Common myeloid progenitor, CD34-positive (primary cell): Measurements from ENCODE around the gene ZER1.

Source experiments
- CTCF ChIA-PET: fragments of 350-600 bp; sonication (Branson Sonifier 250); formaldehyde crosslinking; loops from one replicate; lab custom pipeline; 2021; ENCODE audit warnings: antibody characterized with exemption; lab: Charles Lee
- POLR2A ChIA-PET: fragments of 350-600 bp; sonication (Branson Sonifier 250); formaldehyde crosslinking; loops from one replicate; lab custom pipeline; 2021; ENCODE audit warnings: antibody characterized with exemption; lab: Charles Lee
- DNase-seq, 3 donors: peaks; one replicate each; pipeline versions ENCODE4 v3.0.0 to v3.0.0-alpha.2; 2013
- H3K27ac ChIP-seq, 2 experiments: 1 replicate in 1 of 2; 2 replicates in 1 of 2; pipeline ENCODE4 v1.7.0; 2013; ENCODE audit warnings: inconsistent platforms in 2 of 2, low read length in 2 of 2, mild to moderate bottlenecking in 2 of 2, low read depth in 1 of 2, moderate library complexity in 1 of 2; ENCODE audit not compliant: severe bottlenecking in 2 of 2, insufficient read depth in 1 of 2, poor library complexity in 1 of 2
- H3K27me3 ChIP-seq, 5 experiments: replicated peaks in 2 of 5; 1 replicate in 3 of 5; 2 replicates in 2 of 5; pipeline versions ENCODE4 v1.6.1 to v1.7.0; 2013; ENCODE audit warnings: low read length in 4 of 5, mild to moderate bottlenecking in 2 of 5, moderate library complexity in 2 of 5, inconsistent platforms in 1 of 5; ENCODE audit not compliant: insufficient read depth in 5 of 5, control insufficient read depth in 4 of 5
- H3K36me3 ChIP-seq, 4 experiments: 1 replicate in 2 of 4; 2 replicates in 2 of 4; pipeline versions ENCODE4 v1.6.1 to v1.7.0; 2013; ENCODE audit warnings: low read length in 3 of 4, control low read depth in 1 of 4, mild to moderate bottlenecking in 1 of 4; ENCODE audit not compliant: control insufficient read depth in 4 of 4, insufficient read depth in 4 of 4
- H3K4me1 ChIP-seq, 4 experiments: 1 replicate in 3 of 4; 2 replicates in 1 of 4; pipeline versions ENCODE4 v1.6.1 to v1.7.1; 2013; ENCODE audit warnings: low read length in 3 of 4, mild to moderate bottlenecking in 3 of 4, control low read depth in 1 of 4, inconsistent platforms in 1 of 4, moderate library complexity in 1 of 4; ENCODE audit not compliant: control insufficient read depth in 4 of 4, insufficient read depth in 4 of 4; ENCODE audit errors: control extremely low read depth in 1 of 4
- H3K4me3 ChIP-seq, 7 experiments: 1 replicate in 4 of 7; 2 replicates in 3 of 7; pipeline versions ENCODE4 v1.5.1 to v1.7.0; 2013; ENCODE audit warnings: mild to moderate bottlenecking in 7 of 7, low read length in 6 of 7, moderate library complexity in 6 of 7, inconsistent platforms in 2 of 7, low read depth in 2 of 7, control low read depth in 1 of 7; ENCODE audit not compliant: insufficient read depth in 4 of 7, control insufficient read depth in 1 of 7; ENCODE audit errors: extremely low read depth in 1 of 7
- H3K9me3 ChIP-seq, 5 experiments: 1 replicate in 4 of 5; 2 replicates in 1 of 5; pipeline versions ENCODE4 v1.6.1 to v1.7.1; 2013; ENCODE audit warnings: low read length in 4 of 5, mild to moderate bottlenecking in 2 of 5, inconsistent platforms in 1 of 5, low read depth in 1 of 5, moderate library complexity in 1 of 5; ENCODE audit not compliant: control insufficient read depth in 4 of 5, insufficient read depth in 2 of 5; ENCODE audit errors: control extremely low read depth in 1 of 5
- WGBS: methylation state at CpG from one replicate; pipeline ENCODE4 v1.1.5; 2013; ENCODE audit not compliant: insufficient coverage; 5-methylcytosine and 5-hydroxymethylcytosine counted together

The ZER1 gene

DNA sequence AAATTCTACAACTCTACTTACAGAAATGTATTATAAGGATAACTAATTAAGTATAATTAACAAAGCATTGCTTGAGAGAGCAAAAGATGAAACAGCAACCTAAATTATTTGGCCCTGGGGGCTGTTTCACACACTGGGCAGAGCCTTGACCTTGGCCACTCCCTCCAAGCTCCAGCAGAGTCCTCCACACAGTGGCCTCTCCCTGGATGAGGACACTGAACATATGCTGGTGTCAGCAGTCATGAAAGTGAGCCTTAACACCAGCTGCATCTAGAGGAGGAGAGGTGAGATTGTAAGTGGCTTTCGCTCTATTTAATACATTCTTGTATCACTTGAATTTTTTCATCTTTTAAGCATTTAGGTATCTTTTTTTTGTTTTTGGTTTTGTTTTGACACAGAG lies 24.5 kb downstream of the ZER1 start:
- Histone ChIP-seq H3K4me1 (no peaks in the 10 kb centered on the region), H3K9me3 (no peaks in the 10 kb centered on the region), H3K36me3 (peaks cover 5 to 42% (median 15%) of the 10 kb centered on the region in 4 experiments), H3K27ac (no peak overlapping the region), H3K4me3 (no peak overlapping the region), H3K27me3 (no peaks in the 10 kb centered on the region)
- ChIA-PET CTCF (interaction anchor here (0.6 to 1.2 kb wide), 2 partner anchors 14 to 87 kb away, joined by 3 to 4 read pairs; no protein-coding TSS in a partner anchor), POLR2A (no interaction called here)
- no peak for DNase-seq
- no CpG with 5 or more reads among the region's 1 CpG for WGBS

DNA sequence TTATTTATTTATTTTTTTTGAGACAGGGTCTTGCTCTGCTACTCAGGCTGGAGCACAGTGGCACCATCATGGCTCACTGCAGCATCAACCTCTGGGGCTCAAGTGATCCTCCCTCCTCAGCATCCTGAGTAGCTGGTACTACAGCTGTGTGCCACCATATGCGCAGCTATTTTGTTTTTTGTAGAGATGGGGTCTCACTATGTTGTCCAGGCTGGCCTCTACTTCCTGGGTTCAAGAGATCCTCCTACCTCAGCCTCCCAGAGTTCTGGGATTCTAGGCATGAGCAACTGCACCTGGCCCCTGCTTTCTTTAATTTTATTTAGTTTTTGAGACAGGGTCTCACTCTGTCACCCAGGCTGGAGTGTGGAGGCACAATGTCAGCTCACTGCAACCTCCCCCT lies 28.3 kb downstream of the ZER1 start:
- 80% methylated on average over 1 of the region's 1 CpG for WGBS
- H3K27me3 ChIP-seq: no peaks in the 10 kb centered on the region
- POLR2A ChIA-PET: no interaction called here

DNA sequence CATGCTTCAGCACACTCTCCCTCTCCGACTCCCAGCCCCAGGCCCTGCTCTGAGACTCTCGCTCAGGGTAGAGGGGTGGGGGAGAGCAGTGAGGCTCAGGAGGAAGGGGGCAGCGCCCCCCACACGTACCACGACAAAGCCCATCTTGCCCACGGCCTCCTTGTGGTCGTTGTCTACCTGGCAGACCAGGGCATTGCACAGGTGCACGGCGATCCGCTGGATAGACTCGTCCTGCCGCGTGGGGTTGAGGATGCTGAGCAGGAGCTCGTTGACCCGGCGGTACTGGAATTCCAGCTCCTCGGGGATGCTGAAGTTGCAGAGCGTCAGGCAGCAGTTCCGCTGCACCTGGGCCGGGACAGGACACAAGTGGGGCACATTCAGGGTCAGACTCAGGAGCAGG lies 29.3 kb downstream of the ZER1 start:
- ChIA-PET POLR2A (interaction anchor here (0.9 kb wide), 1 partner anchor 29 kb away, joined by 3 read pairs; no protein-coding TSS in a partner anchor), CTCF (no interaction called here)
- Histone ChIP-seq H3K4me3 (no peak overlapping the region), H3K27me3 (no peaks in the 10 kb centered on the region), H3K27ac (no peak overlapping the region), H3K9me3 (no peaks in the 10 kb centered on the region), H3K4me1 (no peaks in the 10 kb centered on the region), H3K36me3 (peaks cover 2 to 44% (median 25%) of the 10 kb centered on the region in 4 experiments)
- DNase-seq: no peak
- 99% methylated on average over 16 of the region's 20 CpGs for WGBS

More for the DNA sequence above, 28.3 kb downstream of the ZER1 start:
- H3K4me3 ChIP-seq: no peak overlapping the region
- H3K9me3 ChIP-seq: no peaks in the 10 kb centered on the region
- no peaks in the 10 kb centered on the region for H3K4me1 ChIP-seq
- H3K27ac ChIP-seq: no peak overlapping the region
- no peak for DNase-seq
- H3K36me3 ChIP-seq: peaks cover 5 to 45% (median 25%) of the 10 kb centered on the region in 4 experiments
- CTCF ChIA-PET: interaction anchor here (1.5 kb wide), 1 partner anchor 9 kb away, joined by 6 read pairs; no protein-coding TSS in a partner anchor

DNA sequence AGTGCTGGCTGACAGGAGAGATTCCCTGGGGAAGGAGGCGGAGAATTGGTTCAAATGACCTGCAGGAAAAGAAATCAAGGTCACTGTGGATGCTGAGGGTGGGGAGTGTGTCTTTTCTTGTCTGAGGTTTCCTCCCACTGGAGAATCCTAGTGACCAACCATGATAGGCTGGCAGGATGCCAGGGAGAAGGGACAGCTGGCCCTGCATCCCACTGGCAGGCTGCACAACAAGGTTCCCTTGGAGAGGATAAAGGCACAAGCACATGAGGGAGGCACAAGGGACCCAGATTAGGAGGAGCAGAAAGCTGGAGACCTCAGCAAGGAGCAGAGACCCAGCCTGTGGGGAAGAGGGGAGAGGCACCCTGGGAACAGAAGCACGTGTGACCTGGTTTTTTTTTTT lies 36.4 kb downstream of the ZER1 start:
- H3K27ac ChIP-seq: no peak overlapping the region
- 100% methylated on average over 2 of the region's 2 CpGs for WGBS
- H3K4me1 ChIP-seq: peaks cover 0 to 2% (median 0%) of the 10 kb centered on the region in 4 experiments
- ChIA-PET POLR2A (no interaction called here), CTCF (interaction anchor here (1.0 to 2.1 kb wide), 2 partner anchors 9 to 13 kb away, joined by 3 to 6 read pairs; no protein-coding TSS in a partner anchor)
- peaks cover 13 to 56% (median 23%) of the 10 kb centered on the region in 4 experiments for H3K36me3 ChIP-seq
- H3K4me3 ChIP-seq: no peak overlapping the region
- H3K9me3 ChIP-seq: no peaks in the 10 kb centered on the region
- H3K27me3 ChIP-seq: no peaks in the 10 kb centered on the region
- no peak for DNase-seq

DNA sequence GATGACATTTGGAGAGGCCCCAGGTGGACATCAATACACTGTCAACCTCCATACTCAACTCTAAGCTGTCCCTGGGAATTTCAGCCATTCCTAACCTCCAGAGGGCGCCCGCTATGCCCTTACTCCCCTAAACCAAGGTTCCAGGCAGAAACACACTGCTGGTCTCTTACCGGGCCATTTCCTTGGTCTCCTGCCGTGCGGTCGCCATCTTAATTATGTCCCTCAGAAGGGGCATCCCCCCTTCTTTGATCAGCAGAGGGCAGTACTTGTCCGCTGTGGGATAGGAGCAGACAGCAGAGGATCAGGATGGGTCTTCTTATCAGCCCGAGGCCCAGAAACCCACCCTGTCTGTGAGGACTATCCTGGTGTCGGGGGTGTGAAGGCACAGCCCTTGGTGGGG lies 38.5 kb downstream of the ZER1 start:
- Histone ChIP-seq H3K27me3 (no peaks in the 10 kb centered on the region), H3K4me3 (no peak overlapping the region), H3K27ac (no peak overlapping the region), H3K4me1 (peaks cover 0 to 2% (median 0%) of the 10 kb centered on the region in 4 experiments), H3K9me3 (no peaks in the 10 kb centered on the region), H3K36me3 (peaks cover 11 to 50% (median 18%) of the 10 kb centered on the region in 4 experiments)
- ChIA-PET POLR2A (interaction anchor here (0.6 kb wide), 1 partner anchor 38 kb away, joined by 3 read pairs; no protein-coding TSS in a partner anchor), CTCF (interaction anchor here (0.7 to 3.0 kb wide), 11 partner anchors 8 to 195 kb away, joined by 3 to 11 read pairs (median 5); partner anchors contain the start of genes ENDOG, SPOUT1 and ZDHHC12)
- 54% methylated on average over 9 of the region's 9 CpGs for WGBS
- peak; percentile 77 to 84 (median 79) for DNase-seq

DNA sequence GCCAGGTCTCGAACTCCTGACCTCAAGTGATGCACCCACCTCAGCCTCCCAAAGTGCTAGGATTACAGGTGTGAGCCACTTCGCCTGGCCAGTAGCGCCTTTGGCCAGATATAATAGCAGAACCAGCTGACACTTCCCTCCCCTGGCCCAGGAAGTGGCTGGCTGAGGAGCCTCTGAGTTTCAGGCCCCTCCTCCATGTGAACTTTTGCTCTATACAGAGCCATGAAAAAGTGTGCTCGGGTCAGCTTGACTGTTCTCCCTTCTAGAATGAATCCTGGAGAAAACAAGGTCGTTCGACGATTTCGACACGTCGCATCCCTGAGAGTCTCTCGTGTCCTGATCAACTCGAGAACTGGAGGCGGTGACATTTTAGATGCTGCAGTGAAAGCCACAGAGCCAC lies 39.2 kb downstream of the ZER1 start:
- ChIA-PET CTCF (interaction anchor here (0.9 to 3.0 kb wide), 9 partner anchors 8 to 97 kb away, joined by 3 to 11 read pairs (median 5); partner anchors contain the start of genes ENDOG, SPOUT1 and ZDHHC12), POLR2A (no interaction called here)
- Histone ChIP-seq H3K9me3 (no peaks in the 10 kb centered on the region), H3K4me3 (no peak overlapping the region), H3K4me1 (peaks cover 0 to 2% (median 0%) of the 10 kb centered on the region in 4 experiments), H3K27me3 (no peaks in the 10 kb centered on the region), H3K27ac (no peak overlapping the region), H3K36me3 (peaks cover 11 to 50% (median 18%) of the 10 kb centered on the region in 4 experiments)
- 96% methylated on average over 10 of the region's 13 CpGs for WGBS
- no peak for DNase-seq

DNA sequence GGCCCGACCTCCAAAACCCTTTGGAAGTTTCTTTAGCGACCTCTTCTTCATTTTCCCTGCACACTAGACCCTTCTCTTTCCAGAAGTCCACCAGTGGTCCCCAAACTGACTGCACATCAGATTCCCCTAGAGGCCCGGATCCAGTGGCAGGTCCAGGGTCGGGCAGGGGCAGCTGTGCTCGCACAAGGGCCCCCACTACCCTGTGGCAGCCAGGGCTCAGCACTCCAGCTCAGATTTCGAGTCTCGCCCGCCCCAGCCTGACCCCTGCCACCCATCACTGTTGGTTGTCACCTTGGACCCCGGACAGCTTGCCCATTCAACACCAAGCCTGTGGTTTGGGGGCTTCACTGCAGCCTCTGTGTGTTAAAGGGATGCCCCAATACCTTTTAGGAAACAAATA lies 40.0 kb downstream of the ZER1 start:
- DNase-seq: no peak
- H3K9me3 ChIP-seq: no peaks in the 10 kb centered on the region
- POLR2A ChIA-PET: no interaction called here
- H3K36me3 ChIP-seq: peaks cover 11 to 46% (median 15%) of the 10 kb centered on the region in 4 experiments
- WGBS: 87% methylated on average over 9 of the region's 9 CpGs
- H3K27ac ChIP-seq: no peak overlapping the region
- CTCF ChIA-PET: interaction anchor here (0.7 to 1.2 kb wide), 2 partner anchors 33 to 87 kb away, joined by 3 read pairs; no protein-coding TSS in a partner anchor
- H3K4me1 ChIP-seq: peaks cover 0 to 2% (median 0%) of the 10 kb centered on the region in 4 experiments
- H3K27me3 ChIP-seq: no peaks in the 10 kb centered on the region
- H3K4me3 ChIP-seq: no peak overlapping the region
